HG02938 (cell line): ENCODE measurements around the gene PAK1.

ENCODE experiments used
- ATAC-seq: cut with Tn5 transposase; IDR thresholded peaks from one replicate; pipeline ENCODE4 v1.9.1; 2021; ENCODE audit warnings: mild to moderate bottlenecking, moderate library complexity; ENCODE audit not compliant: unreplicated experiment

Gene PAK1

GRCh38 chr11:77377734-77378133, 96.2 kb downstream of the PAK1 start:
- no peak for ATAC-seq

DNA sequence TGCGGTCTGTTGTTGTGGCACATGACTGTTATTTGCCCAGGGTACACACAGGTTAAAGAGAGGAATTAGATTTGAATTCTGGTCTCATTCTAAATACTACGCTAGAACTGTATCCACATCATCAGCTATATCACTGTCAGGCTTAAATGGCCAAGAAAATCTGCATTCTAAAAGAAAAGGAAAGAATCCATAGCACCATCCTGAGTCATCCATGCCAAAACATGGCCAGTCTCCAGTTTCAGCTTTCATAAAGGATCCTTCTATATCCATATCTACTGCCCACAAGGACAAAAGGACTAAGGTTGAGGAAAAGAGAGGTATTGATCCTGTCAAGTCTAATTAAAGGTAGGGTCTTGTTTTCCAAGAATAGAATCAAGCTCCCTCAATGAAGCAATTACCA, 98.8 kb downstream of the PAK1 start:
- ATAC-seq, result no peak

GRCh38 chr11:77374611-77375031, 99.3 kb downstream of the PAK1 start:
- ATAC-seq, result no peak

- ATAC-seq, result no peak
These were observed 99.8 kb downstream of the PAK1 start for GRCh38 chr11:77374108-77374507.

DNA sequence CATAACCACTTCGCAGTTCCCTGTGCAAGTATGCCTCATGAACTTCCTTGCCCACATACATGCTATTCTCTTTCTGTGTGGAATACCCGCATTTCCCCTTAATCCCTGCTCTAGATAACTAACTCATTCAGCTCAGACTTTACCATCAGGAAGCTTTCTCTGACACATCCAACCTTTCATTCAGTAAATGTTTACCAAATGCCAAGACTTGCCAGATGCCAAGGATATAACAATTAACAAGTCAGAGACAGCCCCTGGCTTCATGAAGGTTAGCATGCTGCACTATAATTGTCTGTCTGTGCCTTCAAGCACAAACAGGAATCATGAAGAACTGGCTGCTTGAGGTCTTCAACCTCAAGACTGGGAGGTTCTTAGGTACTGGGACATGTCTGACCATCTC, 101.2 kb downstream of the PAK1 start:
- no peak for ATAC-seq

DNA sequence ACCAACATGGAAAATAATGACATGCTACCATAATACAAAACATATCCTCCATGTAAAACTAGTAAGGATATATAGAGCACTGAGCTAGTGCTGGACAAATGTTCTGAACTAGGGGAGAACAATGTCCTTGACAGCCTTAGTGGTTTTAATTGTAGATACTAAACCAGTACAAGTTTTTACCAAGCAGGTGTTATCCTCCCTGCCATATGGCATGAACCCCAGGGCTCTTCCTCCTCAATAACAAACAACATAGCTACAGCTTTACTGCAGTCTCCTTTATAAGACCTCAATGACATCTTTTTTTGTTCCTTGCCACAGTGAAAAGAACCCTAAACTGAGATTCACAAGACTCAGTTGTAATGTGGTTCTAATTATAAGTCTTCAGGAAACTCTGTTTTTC, 102.2 kb downstream of the PAK1 start:
- ATAC-seq, result no peak

GRCh38 chr11:77370217-77370616, 103.7 kb downstream of the PAK1 start:
- ATAC-seq, result no peak

- ATAC-seq, result no peak
These were observed 112.7 kb downstream of the PAK1 start for GRCh38 chr11:77361184-77361583.

- ATAC-seq, result no peak
These were observed 114.4 kb downstream of the PAK1 start for GRCh38 chr11:77359481-77359880.

GRCh38 chr11:77353131-77353530, 120.8 kb downstream of the PAK1 start:
- ATAC-seq, result no peak

DNA sequence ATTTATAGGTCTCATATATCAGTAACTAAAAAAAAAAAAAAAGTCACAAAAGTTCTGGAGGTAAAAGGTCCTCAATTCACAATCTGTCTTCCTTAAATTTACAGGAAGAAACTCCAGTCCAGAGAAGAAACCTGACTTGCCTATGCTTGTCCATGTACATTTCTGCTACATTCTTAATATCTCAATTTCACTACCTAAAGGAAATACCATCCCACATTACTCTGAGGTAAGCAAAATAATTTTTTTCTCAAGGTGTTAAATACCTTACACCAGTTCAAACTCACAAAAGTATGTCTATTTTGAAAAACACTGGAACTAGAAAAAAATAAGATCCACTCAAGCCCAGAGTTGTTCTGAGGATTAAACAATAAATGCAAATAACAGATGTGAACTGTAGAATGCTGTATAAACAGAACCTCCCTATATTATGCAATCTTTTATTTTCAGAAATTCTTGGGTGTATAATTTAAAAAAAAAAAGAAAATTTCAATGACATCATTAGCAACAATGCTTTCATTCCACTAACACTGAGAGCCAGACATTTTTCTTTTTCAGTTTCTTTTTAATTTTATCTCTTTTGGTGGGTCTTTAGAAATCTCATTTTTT, 122.5 kb downstream of the PAK1 start:
- no peak for ATAC-seq

DNA sequence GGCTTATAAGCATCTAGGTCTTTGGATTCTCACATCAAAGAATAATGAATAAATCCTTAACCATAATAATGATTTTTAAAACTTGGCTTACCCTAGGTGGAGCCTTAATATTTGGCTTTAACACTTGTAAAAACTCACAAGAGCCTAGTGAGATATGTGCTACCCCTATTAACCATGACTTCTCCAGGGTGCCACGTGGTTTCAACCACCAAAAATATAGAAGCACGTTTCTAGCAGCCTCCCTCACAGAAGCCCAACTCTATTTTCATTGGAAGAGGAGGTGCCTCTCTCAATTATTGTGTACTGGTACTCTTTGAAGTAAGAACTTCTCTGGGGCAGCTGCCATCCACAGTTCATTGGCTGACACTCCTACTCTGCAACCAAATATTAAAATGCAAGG, 125.9 kb downstream of the PAK1 start:
- no peak for ATAC-seq

GRCh38 chr11:77346906-77347603, 126.8 kb downstream of the PAK1 start:
- no peak for ATAC-seq

GRCh38 chr11:77345621-77346020, 128.3 kb downstream of the PAK1 start:
- ATAC-seq, result no peak

- ATAC-seq, result no peak
These were observed 133.4 kb downstream of the PAK1 start for GRCh38 chr11:77340501-77340900.

DNA sequence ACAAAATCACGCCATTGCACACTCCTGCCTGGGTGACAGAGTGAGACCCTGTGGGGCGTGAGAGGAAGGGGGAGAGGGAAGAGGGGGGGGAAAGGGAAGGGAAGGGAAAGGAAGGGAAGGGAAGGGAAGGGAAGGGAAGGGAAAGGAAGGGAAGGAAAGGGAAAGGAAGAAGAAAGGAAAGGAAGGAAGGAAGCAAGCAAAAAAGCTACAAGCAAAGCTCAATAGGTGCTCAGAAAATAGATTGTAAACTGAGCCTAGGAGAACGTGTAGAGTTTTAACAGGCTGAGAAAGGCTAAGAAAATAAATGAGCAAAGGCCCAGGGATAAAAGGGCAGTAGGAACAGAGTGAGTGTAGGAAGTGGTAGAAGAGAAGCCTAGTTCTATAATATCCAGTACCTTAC, 141.6 kb downstream of the PAK1 start:
- no peak for ATAC-seq

DNA sequence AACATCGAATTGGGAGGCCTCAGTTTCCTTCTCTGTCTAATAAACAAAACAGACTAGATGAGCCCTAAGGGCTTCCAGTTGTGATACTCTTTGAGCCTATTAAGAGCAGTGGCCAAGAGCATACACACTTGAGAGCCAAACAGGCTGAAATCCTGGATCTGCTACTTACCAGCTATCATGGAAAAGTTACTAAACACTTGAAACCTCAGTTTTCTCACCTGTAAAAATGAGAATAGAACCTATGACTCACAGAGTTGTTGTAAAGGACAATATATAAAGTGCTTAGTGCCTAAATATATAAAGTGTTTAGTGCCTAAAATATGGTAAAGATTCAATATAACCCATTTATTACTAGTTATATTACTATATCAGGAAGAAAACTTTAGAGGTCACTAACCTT, 148.7 kb downstream of the PAK1 start:
- no peak for ATAC-seq

- ATAC-seq, result no peak
These were observed 149.4 kb downstream of the PAK1 start for GRCh38 chr11:77324508-77324907.

- ATAC-seq, result no peak
These were observed 150.8 kb downstream of the PAK1 start for GRCh38 chr11:77322926-77323590.

- no peak for ATAC-seq
These were observed 151.4 kb downstream of the PAK1 start for GRCh38 chr11:77322506-77322905.

DNA sequence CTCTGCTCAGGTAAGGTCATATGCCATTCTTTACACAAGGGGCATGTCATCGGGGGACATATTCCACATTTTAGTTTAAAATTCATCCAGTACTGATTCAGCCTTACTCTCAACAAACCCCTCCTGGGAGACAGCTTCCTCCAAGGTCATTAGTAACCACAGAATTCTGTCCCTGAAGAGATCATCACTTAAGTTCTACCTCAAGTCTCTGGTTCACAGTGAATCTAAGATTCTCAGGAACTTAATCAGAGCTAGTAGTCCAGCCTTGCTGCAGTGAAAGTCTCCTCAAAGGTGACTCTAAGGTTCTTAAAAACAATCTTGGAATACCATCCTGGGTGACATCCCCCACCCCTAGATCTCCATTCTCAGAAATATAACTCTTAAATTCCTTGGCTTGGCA, 153.5 kb downstream of the PAK1 start:
- ATAC-seq, result no peak

GRCh38 chr11:77318600-77318999, 155.3 kb downstream of the PAK1 start:
- ATAC-seq, result no peak
